Fibroblast of peridontal ligament (primary cell): ENCODE results near the gene GFY.
A peak's percentile ranks its signal among the peaks of the same experiment; 100 is the strongest.

ENCODE experiments used
- DNase-seq: peaks from one replicate; pipeline ENCODE4 v3.0.0-alpha.2; 2010; ENCODE audit errors: extremely low read depth

GFY gene

GRCh38 chr19:49408816-49409440 lies 16.3 kb upstream of the GFY start:
- DNase-seq, result no peak

- DNase-seq, result no peak
Observed at GRCh38 chr19:49409441-49410029, 15.7 kb upstream of the GFY start.

DNA sequence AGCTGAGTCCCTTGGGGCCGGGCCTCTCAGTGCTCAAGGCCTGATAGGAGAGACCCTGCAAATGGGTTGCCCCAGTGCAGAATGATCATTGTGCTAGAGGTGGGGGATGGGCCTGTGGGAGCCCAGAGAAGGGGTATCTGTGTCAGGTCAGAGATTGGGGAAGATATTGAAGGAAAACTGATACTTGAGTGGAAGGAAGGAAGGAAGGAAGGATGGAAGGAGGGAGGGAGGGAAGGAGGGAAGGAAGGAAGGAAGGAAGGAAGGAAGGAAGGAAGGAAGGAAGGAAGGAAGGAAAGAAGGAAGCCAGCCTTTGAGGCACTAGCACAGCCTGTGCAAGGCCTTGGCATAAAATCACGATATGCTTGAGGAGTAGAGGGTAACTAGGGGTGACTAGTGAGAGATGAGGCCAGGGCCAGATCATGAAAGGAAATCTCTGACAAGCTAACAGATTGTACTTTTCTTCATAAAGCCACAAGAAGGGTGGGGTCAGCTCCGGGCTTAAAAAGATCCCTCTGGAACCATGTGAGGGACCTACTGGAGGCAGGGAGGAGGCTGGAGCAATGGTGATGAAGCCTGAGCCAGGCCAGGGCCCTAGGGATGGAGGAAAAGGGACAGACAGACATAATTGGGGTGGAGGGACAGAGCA lies 13.4 kb upstream of the GFY start:
- no peak for DNase-seq

- DNase-seq, result peak; percentile 41
Observed at GRCh38 chr19:49413348-49413747, 11.8 kb upstream of the GFY start.

DNA sequence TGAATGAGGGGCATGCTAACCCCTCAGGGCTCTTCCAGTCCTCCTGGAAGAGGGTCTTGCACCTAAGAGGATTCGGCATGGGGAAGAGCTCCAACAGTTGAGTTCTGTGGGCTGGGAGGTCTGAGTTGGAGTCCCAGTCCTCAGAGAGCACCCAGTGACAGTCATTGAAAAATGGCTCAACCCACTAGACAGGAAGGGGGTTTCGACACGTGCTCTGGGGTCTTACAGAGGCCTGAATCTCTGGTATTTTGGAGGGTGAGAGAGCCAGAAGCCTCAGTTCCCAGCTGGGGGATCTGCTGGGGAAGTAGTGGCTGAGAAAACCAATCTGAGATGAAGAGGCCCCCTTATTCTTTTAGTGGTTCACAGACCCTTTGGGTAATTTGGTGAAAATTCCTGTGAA lies 10.9 kb upstream of the GFY start:
- no peak for DNase-seq

- peak; percentile 63 for DNase-seq
Observed at GRCh38 chr19:49415102-49415809, 9.9 kb upstream of the GFY start.

DNA sequence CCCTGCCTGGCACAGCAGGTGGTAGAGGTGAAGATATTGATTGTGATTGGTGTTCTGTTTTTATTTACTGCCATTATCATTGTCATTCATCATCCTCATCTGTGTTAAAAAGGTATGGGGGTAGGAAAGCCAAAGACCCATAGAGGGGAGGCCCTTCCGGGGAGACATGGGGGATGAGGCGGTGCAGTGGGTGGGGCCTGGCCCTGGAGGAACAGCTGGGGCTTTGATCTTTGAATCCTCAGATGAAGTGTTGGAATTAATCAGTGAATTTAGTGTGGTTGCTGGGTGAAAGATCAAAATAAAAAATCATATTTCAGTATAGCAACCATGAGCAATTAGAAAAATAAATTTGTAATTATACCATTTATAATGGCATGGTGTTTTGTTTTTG lies 9.4 kb upstream of the GFY start:
- no peak for DNase-seq

GRCh38 chr19:49417088-49417487 lies 8.1 kb upstream of the GFY start:
- DNase-seq, result no peak

DNA sequence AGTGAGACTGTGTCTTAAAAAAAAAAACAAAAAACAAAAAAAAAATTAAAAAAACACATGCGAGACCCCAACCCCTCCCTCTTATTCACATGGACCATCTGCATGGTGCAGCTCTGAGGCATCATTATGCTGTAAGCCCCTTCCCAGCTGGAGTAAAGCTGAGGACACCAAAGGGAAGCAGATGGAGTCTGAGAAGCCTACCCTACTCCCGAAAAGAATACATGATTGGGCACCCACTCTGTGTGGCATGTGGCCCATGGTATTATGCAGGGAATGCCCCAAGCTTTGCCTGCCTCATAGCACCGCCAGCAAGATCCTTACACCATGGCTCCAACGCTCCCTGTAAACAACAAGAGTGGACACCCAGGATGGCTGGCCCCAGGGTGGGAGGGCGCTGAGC lies 6.7 kb upstream of the GFY start:
- DNase-seq, result no peak

DNA sequence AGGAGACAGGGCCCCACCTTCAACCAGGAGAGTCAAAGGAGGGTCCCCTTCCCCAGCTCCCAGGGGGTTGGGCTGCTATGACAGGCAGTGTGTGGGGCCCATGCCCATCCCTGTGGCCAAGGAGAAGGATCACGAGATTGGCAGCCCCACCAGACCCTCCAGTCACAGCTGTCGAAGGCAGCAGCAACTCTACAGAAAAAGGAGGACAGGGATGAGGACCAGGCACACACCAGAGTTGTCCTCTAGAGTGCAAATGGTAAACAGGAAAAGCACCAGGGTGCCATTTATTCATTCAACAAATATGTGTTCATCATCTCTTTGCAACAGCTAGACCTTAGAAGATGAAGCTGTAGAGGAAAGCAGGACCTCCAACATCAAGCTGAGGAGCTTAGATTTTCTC lies 6.0 kb upstream of the GFY start:
- DNase-seq, result no peak

DNA sequence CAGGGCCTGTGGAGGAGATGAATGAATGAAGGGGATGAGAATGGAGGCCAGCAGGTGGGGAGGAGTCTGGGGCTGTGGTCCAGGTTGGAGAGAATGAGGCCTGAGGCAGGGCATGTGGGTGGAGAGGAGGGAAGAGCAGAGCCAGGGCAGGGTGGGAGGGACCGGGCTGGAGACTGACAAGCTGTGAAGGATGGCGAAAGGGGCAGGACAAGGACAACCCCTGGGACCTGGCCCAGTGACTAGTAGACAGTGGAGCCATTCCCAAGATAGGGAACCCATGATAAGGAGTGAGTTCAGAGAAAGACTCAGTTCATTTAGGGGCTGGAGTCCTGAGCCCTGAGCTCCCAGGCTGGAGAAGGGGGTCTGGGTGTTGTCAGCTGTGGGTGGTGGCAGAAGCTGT lies 5.0 kb upstream of the GFY start:
- DNase-seq, result no peak

- peak; percentile 40 for DNase-seq
Observed at GRCh38 chr19:49421039-49421877, 3.9 kb upstream of the GFY start.

- no peak for DNase-seq
Observed at GRCh38 chr19:49421878-49422202, 3.3 kb upstream of the GFY start.

GRCh38 chr19:49422407-49423070 lies 2.6 kb upstream of the GFY start:
- DNase-seq, result no peak

GRCh38 chr19:49423071-49423984 lies 1.9 kb upstream of the GFY start, which contains the start of gene PTH2:
Gene PTH2, minus strand, starts transcription at chr19:49423441. Its CDS starts 102 bp downstream, at chr19:49423339.
- no peak for DNase-seq

DNA sequence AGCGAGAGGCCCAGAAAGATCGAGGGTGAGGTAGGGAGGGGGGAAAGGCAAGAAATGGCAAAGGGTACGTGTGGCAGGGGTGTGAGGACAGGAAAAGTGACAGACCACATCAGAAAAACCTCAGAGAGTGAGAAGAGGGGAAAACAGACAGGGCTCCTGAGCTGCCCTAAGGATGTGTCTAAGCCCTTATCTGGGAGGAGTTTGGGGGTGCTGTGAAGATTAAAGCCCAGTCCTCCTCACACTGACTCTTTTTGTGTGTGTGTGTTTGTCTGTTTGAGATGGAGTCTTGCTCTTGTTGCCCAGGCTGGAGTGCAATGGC lies 1.2 kb upstream of the GFY start:
- DNase-seq, result no peak

- DNase-seq, result no peak
Observed at GRCh38 chr19:49425922-49426592, 869 bp downstream of the GFY start.

GRCh38 chr19:49427339-49427738 lies 2.2 kb downstream of the GFY start:
- DNase-seq, result no peak

DNA sequence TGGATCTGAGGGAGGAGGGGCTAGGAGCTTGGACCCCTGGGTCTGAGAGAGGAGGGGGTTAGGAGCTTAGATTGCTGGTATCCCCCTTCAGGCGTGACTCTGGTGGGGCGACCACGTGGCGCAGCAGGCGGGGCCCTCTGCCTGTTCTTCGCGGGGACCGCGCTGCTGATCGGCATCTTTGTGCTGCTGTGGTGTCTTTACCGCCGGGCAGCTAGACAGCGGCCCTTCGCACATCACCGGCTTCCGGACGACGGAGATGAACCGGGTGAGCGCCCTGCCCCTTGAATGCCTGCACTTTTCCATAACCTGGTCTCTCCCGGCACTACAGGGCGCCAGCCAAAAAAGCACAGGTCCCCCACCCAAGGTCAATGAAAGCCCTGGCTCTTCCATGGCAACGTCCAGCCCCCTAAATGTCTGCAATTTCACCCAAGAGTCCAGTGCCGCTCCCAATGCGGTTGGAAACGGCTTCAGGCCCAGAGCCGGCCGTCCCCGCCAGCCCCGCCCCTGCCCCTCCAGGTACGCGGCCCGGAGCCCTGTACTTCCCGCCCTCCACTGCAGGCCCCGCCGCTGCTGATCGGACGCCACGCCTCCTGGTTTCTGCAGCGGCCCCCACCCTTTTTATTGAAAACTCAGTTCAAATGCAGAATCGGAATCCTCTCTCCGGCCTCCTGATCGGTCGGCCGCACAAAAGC lies 2.8 kb downstream of the GFY start:
- no peak for DNase-seq
